ENCODE data around the gene ECT2L. TPM values are rescaled to one million over a fixed set of nuclear protein-coding genes. Genes with fewer than 3 reads are reported as not detected.

ECT2L gene
- total and polyA plus RNA-seq, 2 donors (not counting 3 experiments of a cell fraction or from before 2014, with no cell fraction given) = not detected

DNA sequence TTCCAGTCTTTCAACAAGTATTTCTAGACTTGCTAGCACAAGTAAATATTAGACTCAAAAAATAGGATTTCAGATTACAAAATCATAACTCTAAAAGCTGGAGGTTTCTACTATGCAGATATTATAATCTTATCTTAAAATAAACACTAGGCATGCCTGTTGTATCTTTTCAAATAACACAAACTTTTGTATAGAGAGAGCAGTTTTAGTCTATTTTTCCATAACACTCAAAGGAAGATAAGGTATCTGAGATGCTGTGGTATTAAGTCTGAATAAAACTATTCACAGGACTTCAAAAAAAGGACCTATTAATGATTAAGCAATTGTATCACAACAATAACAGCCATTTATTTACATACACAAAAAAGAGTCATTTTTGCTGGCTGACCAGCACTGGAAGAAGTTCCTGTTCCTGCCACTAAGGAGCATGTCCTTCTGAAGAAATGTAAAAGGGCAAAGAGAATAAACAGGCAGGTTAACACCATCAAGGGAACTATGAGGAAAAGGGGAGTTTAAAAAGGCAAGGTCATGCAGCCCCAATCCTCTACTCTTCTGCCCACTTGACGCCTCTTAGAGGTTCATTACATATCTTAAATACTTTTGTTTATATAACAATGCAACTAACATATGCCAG lies 152.8 kb downstream of the ECT2L start:
- Histone ChIP-seq H3K4me2 (ENCODE audit: insufficient read depth, low read length) (no peak overlapping the region), H3K9ac (replicated peaks; ENCODE audit: extremely low read depth, insufficient read depth, low read length) (no peak overlapping the region), H3K9me1 (replicated peaks; ENCODE audit: control insufficient read depth, extremely low read depth, insufficient read depth, low read length) (no peaks in the 10 kb centered on the region), H3K27ac (ENCODE audit: insufficient read depth, low read depth, low read length) (no peak overlapping the region), H3K36me3 (ENCODE audit: control insufficient read depth in 2 of 2, extremely low read depth in 1 of 2, insufficient read depth in 2 of 2, low read length in 2 of 2) (peaks cover 2 to 6% of the 10 kb centered on the region in 2 experiments), H3K4me3 (replicated peaks in 1 of 3; ENCODE audit: insufficient read depth in 1 of 3, low read depth in 1 of 3, low read length in 3 of 3) (no peak overlapping the region), H4K20me1 (replicated peaks; ENCODE audit: control insufficient read depth, extremely low read depth, insufficient read depth, low read length) (no peaks in the 10 kb centered on the region), H2AFZ (ENCODE audit: low read depth, low read length) (no peak overlapping the region), H3K9me3 (replicated peaks; ENCODE audit: control insufficient read depth, insufficient read depth, low read length) (no peaks in the 10 kb centered on the region), H3K27me3 (ENCODE audit: control insufficient read depth in 2 of 2, insufficient read depth in 2 of 2, low read length in 2 of 2) (no peaks in the 10 kb centered on the region), H3K79me2 (ENCODE audit: control insufficient read depth, insufficient read depth, low read length) (peaks cover 50% of the 10 kb centered on the region), H3K4me1 (ENCODE audit: control insufficient read depth, extremely low read depth, insufficient read depth, low read length) (no peaks in the 10 kb centered on the region)
- POLR2A ChIA-PET = no interaction called here
- TF ChIP-seq, protein P1, sequence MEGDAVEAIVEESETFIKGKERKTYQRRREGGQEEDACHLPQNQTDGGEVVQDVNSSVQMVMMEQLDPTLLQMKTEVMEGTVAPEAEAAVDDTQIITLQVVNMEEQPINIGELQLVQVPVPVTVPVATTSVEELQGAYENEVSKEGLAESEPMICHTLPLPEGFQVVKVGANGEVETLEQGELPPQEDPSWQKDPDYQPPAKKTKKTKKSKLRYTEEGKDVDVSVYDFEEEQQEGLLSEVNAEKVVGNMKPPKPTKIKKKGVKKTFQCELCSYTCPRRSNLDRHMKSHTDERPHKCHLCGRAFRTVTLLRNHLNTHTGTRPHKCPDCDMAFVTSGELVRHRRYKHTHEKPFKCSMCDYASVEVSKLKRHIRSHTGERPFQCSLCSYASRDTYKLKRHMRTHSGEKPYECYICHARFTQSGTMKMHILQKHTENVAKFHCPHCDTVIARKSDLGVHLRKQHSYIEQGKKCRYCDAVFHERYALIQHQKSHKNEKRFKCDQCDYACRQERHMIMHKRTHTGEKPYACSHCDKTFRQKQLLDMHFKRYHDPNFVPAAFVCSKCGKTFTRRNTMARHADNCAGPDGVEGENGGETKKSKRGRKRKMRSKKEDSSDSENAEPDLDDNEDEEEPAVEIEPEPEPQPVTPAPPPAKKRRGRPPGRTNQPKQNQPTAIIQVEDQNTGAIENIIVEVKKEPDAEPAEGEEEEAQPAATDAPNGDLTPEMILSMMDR (IDR thresholded peaks at IDR 0.05; ENCODE audit: extremely low read depth in 1 of 2, insufficient read depth in 1 of 2, low read depth in 1 of 2, low read length in 2 of 2) = no peak
- TF ChIP-seq EZH2 (IDR thresholded peaks at IDR 0.05; ENCODE audit: borderline replicate concordance, low read depth, low read length, severe bottlenecking) (no peak), MYC (IDR thresholded peaks at IDR 0.05; ENCODE audit: low read depth, low read length) (no peak), GATA2 (IDR thresholded peaks at IDR 0.05; ENCODE audit: insufficient read depth, insufficient read length, low read depth, low read length) (no peak), JUN (IDR thresholded peaks at IDR 0.05; ENCODE audit: borderline replicate concordance, insufficient read depth, insufficient read length, low read depth) (no peak), POLR2A (IDR thresholded peaks at IDR 0.05; ENCODE audit: low read depth, low read length) (no peak), FOS (IDR thresholded peaks at IDR 0.05; ENCODE audit: borderline replicate concordance, insufficient read depth, low read length) (no peak), POLR2AphosphoS5 (IDR thresholded peaks at IDR 0.05; ENCODE audit: insufficient read depth, low read depth, low read length) (no peak)
- TF ChIP-seq, protein P2, sequence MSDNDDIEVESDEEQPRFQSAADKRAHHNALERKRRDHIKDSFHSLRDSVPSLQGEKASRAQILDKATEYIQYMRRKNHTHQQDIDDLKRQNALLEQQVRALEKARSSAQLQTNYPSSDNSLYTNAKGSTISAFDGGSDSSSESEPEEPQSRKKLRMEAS (IDR thresholded peaks at IDR 0.05; ENCODE audit: insufficient read depth, insufficient read length) = no peak
- FAIRE-seq (no peak), DNase-seq (ENCODE audit: low read depth, low spot score) (no peak)
- no TSS peak for BruUV-seq (replicated peaks)
- dilution Hi-C loops (cut with MboI; ENCODE audit: extremely low pct_ligation_motif_present, low sequenced_read_pairs) (no loop called here), intact Hi-C loops (cut with micrococcal nuclease) (no loop called here)
- CTCF ChIA-PET = no interaction called here

Measured in endothelial cell of umbilical vein (primary cell).